SH-SY5Y (cell line): ENCODE measurements around the gene MGMT.

ENCODE experiments used
- GATA2 ChIP-seq: IDR thresholded peaks from 2 replicates; pipeline ENCODE4 v1.6.1; 2011; ENCODE audit warnings: mild to moderate bottlenecking, low read depth, low read length
- GATA3 ChIP-seq: IDR thresholded peaks from 2 replicates; pipeline ENCODE4 v1.6.1; 2011; ENCODE audit warnings: low read depth, mild to moderate bottlenecking, low read length, moderate library complexity

MGMT gene

DNA sequence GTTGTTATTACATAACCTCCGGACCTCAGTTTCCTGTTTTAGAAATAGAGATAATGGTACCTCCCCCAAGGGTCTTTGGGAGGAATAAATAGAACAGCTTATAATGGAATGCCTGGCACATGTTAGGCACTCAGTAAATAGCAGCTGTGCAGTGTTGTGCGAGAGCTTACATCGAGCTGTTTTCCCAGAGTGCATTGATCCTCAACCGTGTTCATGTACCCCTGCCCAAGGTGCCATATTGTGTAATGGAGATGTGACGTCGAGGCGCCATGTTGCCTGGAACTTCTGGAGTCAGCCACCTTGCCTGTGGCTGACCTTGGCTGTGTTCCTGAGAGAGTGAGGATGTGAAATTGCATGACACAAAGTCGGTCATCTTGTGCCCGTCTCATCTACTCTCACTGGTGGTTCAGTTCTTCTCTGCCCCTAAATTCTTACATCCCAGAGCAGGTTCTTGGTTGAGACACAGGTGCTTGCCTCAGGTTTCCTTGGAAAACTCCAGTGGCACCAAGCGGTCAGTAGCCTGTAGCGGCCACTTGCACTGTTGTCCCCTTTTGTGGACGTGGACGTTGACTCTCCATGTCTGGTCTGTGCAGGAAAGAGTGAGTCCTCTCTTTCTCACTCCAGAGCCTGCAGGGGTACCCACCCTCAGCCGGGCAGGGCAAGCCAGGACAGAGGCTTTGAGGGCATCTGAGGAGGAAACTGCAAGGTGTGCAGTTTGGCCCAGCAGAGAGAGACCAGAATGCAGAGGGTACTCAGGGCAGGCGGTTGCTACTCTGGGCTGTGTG is 230.6 kb downstream of the MGMT start:
- TF ChIP-seq GATA2 = no peak
- no peak for TF ChIP-seq GATA3

DNA sequence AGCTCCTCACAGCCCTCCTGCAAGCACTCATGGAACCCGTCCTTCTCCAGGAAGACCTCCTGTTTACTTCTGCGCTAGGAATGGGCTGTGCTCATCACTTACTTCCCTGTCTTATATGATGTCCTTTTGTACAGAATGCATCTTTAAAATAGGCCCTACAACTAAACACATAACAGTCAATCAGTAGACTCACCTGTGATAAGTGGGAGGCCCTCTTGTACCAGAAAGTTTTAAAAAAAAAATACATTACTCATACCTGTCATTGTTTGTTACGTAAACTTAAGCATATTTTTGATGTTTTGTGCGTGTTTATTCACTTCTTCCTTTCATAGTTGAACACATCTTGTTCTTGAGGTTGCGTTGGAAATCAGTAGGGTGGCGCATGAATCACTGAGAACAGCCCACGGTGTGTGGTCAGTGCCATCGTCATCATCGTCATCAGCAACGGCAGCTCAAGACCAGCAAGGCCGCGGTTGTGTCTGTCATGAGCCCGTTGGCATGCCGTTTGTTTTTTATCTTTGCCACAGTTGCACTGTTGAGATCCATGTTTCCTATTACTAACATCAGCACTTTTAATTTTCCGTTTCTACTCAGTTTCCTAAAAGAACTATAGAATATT is 232.8 kb downstream of the MGMT start:
- TF ChIP-seq GATA2 (no peak), GATA3 (no peak)

DNA sequence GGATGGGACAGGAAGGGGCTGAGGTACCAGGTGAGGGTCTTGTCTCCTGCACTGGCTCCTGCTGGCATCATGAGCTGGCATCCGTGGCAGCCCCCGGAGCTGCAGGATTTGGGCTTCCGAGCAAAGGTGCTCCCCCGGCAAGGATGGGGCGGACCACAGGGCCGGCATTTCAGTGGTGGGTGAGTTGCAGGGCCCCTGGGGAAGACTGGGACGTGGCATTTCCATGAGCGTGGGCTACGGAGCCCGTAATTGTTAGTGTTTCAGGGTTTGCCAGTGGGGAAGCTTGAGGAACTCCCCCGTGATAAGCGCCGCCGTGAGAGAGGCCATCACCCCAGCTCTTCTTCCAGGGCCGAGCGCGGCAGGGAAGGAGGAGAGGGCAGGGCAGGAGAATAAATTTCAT is 235.6 kb downstream of the MGMT start:
- TF ChIP-seq GATA3 = no peak
- TF ChIP-seq GATA2 = no peak

DNA sequence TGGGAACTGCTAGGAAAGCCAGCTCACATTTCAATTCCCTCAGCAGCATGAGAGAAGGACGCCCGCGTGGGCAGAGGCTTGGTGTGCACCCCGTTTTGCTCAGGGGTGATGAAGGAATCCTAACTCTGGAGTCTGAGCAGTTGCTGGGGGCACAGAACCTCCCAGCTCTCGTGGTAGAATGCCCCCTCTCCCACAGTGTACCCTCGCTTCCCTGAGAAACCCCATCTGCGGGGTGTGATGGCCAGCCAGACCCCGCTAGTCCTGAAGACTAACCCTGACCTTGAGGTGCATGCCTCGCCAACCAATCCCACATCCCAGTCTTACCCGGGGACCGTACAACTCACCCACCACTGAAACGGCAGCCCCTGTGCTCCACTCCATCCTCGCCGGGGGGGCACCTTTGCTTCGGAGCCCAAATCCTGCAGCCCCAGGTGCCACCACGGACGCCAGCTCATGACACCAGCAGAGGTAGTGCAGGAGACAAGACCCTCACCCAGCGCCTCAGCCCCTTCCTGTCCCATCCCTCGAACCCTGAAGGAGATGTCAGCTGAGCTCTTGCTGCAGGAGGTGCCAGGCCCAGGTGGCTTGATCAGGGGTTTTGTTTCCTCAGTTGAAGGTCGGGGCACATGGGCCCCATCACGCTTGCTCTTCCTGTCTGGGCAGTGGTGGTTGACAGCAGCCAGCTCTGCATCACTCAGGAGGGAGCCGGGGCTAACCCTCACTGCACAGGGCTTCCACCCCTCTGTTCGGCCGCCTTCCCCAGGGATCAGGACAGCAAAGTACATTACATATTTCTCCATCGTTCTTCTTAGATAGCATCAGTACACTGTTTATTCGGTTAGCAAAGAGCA is 236.5 kb downstream of the MGMT start:
- no peak for TF ChIP-seq GATA3

DNA sequence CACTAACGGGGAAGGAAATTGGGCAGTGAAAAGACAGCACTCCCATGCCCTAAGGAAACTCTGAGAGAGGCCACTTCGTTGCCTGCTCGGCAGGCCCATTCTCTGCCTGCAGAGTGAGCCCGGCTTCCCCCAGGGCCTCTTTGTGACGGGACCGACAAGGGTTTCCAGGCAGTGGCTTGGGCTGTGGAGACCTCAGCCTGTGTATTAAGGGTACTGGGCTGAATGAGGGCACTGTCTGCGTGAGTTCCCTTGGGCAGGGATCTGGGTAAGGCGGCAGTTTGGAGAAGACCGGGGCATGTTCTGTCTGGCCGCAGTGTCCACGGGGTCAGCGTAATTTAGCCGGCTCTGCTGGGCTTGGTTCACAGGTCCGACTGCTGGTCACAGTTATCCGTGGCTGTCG is 237.2 kb downstream of the MGMT start:
- TF ChIP-seq GATA3 (no peak), GATA2 (no peak)

DNA sequence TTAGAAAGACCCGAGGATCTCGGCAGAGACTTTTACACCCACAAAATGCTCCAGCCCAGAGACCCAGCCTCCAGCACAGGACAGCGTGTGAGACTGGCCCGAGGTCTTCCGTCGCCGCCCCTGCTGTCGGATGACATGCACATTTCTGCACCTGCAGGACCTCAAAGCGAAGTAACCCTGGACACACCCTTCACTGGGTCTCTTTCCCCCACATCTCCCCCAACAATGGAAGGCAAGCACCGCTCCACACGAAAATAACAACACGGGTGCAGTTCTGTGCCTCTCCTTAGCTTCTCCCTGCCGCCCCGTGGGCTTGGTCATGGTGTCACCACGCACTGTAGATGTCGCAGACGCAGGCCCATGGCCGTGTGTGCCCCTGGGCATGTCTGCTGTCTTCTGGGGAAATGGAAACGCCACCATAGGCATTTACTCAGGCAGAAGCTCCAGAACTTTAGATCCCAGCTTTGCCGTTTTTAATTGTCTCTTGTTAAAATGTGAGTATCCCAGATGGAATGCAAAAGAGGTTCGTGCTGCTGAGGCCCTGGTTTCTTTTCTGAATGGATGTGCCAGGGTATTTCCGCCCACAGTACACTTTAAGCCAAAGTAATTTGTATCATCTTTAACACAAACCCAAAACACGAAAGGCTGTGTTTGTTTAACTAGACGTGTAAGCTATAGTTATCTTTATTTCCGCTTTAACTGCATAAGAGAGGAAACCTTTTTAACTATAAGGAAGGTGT is 237.9 kb downstream of the MGMT start:
- TF ChIP-seq GATA3 (no peak), GATA2 (no peak)

DNA sequence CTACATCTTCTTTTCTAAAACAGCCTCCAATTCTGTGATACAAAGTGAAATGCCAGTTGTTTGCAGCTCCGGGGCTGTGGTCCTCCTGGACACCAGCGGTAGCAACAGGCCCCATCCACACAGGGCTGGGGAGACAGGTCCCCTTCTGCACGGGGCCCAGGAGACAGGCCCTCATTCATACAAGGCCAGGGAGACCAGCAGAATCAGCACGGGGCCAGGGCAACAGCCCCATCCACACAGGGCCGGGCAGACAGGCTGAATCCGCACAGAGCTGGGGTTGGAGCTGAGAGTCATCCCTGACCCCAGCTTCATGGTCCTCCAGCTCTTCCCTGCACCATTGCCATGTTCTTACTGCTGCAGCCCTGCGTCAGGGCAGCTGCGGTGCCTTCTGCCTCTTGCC is 238.6 kb downstream of the MGMT start:
- TF ChIP-seq GATA2 (no peak), GATA3 (no peak)

DNA sequence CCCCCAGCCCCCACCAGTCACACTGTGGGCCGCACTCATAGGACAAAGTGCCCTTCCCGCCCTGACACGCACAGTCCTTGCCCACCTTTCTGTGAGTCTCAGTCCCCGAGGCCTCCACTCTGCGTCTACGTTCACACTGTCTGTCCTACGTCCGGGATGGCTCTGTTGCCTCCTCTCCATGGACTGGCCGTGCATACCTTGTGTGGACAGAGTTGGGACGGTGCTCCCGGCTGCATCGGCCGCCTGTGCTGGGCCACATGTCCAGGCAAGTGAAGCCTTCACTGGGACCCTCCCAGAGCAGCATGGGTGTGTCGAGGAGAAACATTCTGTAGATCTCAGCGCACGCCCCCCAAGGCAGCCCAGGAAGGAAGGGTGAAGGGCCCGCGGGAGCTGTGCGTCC is 239.0 kb downstream of the MGMT start:
- no peak for TF ChIP-seq GATA2
- TF ChIP-seq GATA3 = no peak

DNA sequence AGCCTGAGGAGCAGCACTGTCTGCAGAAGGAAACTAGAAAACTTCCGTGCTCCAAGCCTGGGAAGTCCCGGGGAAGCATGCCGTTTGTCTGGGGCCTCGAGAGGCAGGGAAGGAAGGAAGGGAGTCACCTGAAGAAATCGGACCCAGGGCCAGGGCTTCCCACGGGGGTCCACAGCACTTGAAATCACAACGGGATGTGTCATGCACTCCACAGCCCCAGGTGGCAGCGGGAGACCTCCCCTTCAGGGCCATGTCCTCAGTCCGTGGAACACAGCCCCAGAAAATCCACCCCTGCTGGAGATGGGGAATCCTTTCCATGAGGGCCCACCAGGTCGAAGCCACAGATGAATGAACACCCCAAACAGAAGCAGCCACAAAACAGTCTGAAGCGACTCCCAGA is 239.5 kb downstream of the MGMT start:
- no peak for TF ChIP-seq GATA3

DNA sequence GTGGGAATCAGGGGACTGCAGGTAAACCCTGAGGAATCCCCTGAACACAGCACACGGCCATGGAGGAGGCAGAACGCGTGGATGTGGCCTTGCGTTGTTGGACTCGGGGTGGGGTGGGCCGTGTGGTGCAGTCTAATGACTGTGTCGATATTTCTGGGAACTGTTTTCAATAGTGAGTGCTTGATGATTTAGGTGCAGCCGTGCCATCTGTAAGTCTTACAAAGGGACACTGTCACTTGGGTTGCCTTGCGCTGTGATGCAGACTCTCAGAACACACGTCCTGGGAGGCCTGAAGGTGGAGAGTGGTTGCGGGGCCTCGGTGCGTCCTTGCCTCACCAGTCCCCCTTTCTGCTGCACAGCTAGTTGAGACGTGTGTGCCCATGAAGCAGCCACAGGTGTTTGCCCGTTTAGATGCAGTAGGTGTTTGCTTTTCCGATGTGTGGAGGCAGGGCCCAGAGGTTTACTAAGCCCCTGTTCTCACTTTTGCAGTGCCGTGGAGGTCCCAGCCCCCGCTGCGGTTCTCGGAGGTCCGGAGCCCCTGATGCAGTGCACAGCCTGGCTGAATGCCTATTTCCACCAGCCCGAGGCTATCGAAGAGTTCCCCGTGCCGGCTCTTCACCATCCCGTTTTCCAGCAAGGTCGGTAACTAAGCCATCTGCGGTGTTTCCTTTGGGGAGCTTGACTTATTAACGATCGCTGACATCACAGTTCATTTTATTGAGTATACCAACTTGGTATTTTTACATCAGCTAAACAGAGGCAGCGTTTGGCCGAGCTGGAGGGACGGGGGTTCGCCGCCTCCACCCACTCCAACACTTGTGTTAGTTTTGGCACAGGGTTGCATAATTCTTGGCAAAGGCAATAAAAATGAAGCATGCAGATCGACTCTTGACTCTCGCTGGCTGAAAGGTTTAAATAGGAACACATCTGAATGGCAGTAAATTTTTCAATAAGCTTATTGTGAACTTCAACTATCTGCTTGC is 240.7 kb downstream of the MGMT start:
- TF ChIP-seq GATA2 = no peak
- TF ChIP-seq GATA3 = no peak

DNA sequence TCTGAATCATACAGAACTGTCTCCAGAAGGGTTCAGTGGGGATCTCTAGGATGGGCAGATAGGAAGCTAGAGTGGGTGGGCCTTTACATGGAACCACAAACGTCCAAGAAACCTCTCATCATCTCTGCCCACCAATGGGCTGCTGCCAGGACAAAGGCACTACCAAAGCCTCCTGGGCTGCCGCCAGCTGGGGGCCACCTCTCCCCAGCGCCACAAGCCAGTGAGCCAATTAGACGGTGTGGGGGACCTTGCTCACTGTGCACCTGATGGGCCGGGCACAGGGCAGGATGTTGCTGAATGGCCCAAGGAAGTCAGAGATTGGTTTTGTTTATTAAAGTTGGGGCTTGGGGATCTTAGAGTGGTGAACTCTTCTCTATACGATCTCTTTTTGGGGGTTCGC is 242.1 kb downstream of the MGMT start:
- TF ChIP-seq GATA3 (no peak), GATA2 (no peak)

DNA sequence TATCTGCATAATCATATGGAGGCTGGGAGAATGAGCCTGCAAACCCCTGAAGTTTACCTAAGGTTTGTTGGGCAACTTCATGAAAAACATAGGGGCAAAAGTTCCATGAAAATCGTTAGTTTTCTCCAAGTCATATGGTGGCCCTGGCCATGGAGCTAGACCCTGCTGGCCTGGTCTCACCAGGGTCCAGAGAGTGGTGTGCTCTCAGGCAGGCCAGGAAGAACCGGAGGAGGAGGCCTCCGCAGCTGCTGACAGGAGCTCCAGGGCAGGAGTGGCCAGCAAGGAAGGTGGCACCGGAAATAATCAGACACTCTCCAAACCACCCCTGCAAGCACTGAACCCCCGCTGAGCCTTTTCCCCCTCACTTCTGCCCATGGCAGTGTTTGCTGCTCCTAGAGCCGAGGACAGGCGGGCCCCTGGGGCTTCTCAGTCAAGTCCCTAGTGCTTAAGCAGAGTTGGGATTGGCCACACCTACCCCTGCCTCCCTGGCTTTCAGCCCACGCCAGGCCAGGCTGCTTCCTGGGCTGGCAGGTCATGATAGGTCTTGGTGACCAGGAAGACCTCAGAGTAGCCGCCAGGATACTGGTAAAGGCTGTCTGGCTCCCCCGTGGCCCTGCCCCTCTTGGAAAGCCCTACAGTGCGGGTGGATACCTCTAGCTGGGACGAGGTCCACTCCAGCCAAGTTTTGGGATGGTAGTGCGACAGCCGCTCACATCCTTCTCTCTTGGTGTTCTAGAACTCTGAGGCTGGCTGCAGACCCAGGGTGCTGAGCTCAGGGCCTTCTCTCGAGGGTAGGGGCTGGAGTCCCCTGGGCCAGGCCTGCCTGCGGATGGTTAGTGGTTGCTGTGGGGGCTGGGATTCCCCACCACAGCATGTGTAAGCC is 242.8 kb downstream of the MGMT start:
- TF ChIP-seq GATA2 = no peak
- no peak for TF ChIP-seq GATA3

DNA sequence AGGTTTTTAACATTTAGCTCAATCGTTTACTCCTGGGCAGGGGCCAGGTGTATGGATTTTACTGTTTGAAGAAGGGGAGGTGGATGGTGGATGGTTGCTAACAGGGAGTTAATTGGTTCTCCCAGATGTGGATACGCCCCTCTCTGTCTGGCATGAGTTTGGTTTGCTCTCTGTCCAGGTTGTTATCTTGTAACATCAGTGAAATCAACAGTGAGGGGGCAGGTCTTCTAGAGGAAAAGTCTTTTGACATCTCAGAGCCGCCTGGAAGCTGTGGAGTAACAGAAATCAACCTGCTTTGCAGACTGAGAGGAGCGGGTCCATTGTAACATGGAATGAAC is 243.4 kb downstream of the MGMT start:
- TF ChIP-seq GATA3 (no peak), GATA2 (no peak)
